Trophoblast cell (in vitro differentiated cells and primary cell): Measurements from ENCODE around the gene CST7.

ENCODE experiments used
- DNase-seq, 2 donors: peaks; one replicate each; pipeline ENCODE4 v3.0.0-alpha.2; 2016
- H2AFZ ChIP-seq: 2 replicates; pipeline ENCODE4 v1.6.1; 2013; ENCODE audit warnings: low read length, moderate library complexity, mild to moderate bottlenecking; ENCODE audit not compliant: insufficient read depth, poor library complexity
- H2AK5ac ChIP-seq: 2 replicates; pipeline ENCODE4 v1.6.1; 2013; ENCODE audit warnings: mild to moderate bottlenecking, low read length
- H2BK120ac ChIP-seq: 2 replicates; pipeline ENCODE4 v1.6.1; 2013; ENCODE audit warnings: low read length, mild to moderate bottlenecking, moderate library complexity; ENCODE audit not compliant: insufficient read depth, poor library complexity
- H2BK12ac ChIP-seq: 2 replicates; pipeline ENCODE4 v1.6.1; 2013; ENCODE audit warnings: mild to moderate bottlenecking, low read length, moderate library complexity
- H2BK5ac ChIP-seq: 2 replicates; pipeline ENCODE4 v1.6.1; 2013; ENCODE audit warnings: low read length, low read depth, moderate library complexity, mild to moderate bottlenecking; ENCODE audit not compliant: poor library complexity
- H3K14ac ChIP-seq: 2 replicates; pipeline ENCODE4 v1.6.1; 2013; ENCODE audit warnings: mild to moderate bottlenecking, low read length
- H3K18ac ChIP-seq: 2 replicates; pipeline ENCODE4 v1.6.1; 2013; ENCODE audit warnings: mild to moderate bottlenecking, low read length
- H3K23ac ChIP-seq: 2 replicates; pipeline ENCODE4 v1.6.1; 2013; ENCODE audit warnings: low read length
- H3K27ac ChIP-seq: 2 replicates; pipeline ENCODE4 v1.5.1; 2013; ENCODE audit warnings: low read depth, mild to moderate bottlenecking, inconsistent platforms, low read length, moderate library complexity
- H3K27me3 ChIP-seq: 2 replicates; pipeline ENCODE4 v1.6.1; 2013; ENCODE audit warnings: inconsistent platforms, mild to moderate bottlenecking, low read length, moderate library complexity; ENCODE audit not compliant: insufficient read depth
- H3K36me3 ChIP-seq, 2 experiments: 1 replicate in 1 of 2; 2 replicates in 1 of 2; pipeline ENCODE4 v1.6.1; 2013; ENCODE audit warnings: low read length in 2 of 2, mild to moderate bottlenecking in 2 of 2, moderate library complexity in 1 of 2; ENCODE audit not compliant: insufficient read depth in 2 of 2, control insufficient read depth in 1 of 2
- H3K4ac ChIP-seq: 2 replicates; pipeline ENCODE4 v1.6.1; 2013; ENCODE audit warnings: low read depth, mild to moderate bottlenecking, low read length, moderate library complexity
- H3K4me1 ChIP-seq, 2 experiments: 1 replicate in 1 of 2; 2 replicates in 1 of 2; pipeline ENCODE4 v1.6.1; 2013; ENCODE audit warnings: low read length in 2 of 2, mild to moderate bottlenecking in 2 of 2, moderate library complexity in 1 of 2; ENCODE audit not compliant: insufficient read depth in 2 of 2, control insufficient read depth in 1 of 2
- H3K4me2 ChIP-seq: 2 replicates; pipeline ENCODE4 v1.6.1; 2013; ENCODE audit warnings: inconsistent platforms, mild to moderate bottlenecking, low read length, moderate library complexity
- H3K4me3 ChIP-seq: 2 replicates; pipeline ENCODE4 v1.5.1; 2013; ENCODE audit warnings: mild to moderate bottlenecking, low read depth, low read length, inconsistent platforms
- H3K79me1 ChIP-seq: one replicate; pipeline ENCODE4 v1.6.1; 2013; ENCODE audit warnings: low read length
- H3K79me2 ChIP-seq: 2 replicates; pipeline ENCODE4 v1.6.1; 2013; ENCODE audit warnings: low read length, mild to moderate bottlenecking; ENCODE audit not compliant: control insufficient read depth, insufficient read depth, poor library complexity
- H3K9ac ChIP-seq: 2 replicates; pipeline ENCODE4 v1.6.1; 2013; ENCODE audit warnings: mild to moderate bottlenecking, low read length
- H3K9me3 ChIP-seq: 2 replicates; pipeline ENCODE4 v1.6.1; 2013; ENCODE audit warnings: low read depth, mild to moderate bottlenecking, control low read depth, inconsistent platforms, low read length; ENCODE audit not compliant: insufficient read depth
- H4K12ac ChIP-seq: 2 replicates; pipeline ENCODE4 v1.6.1; 2013; ENCODE audit warnings: low read depth, mild to moderate bottlenecking, low read length, moderate library complexity
- H4K8ac ChIP-seq: 2 replicates; pipeline ENCODE4 v1.6.1; 2013; ENCODE audit warnings: low read depth, mild to moderate bottlenecking, low read length, moderate library complexity
- H4K91ac ChIP-seq: one replicate; pipeline ENCODE4 v1.6.1; 2013; ENCODE audit warnings: low read depth, mild to moderate bottlenecking, low read length, moderate library complexity
- WGBS: extraction: QIAGEN DNeasy Blood & Tissue Kit; methylation state at CpG from one replicate; pipeline ENCODE4 v1.1.7; 2013; ENCODE audit warnings: missing lambda C conversion rate; ENCODE audit not compliant: insufficient read length, insufficient coverage; ENCODE audit errors: extremely low coverage; 5-methylcytosine and 5-hydroxymethylcytosine counted together

The CST7 gene

DNA sequence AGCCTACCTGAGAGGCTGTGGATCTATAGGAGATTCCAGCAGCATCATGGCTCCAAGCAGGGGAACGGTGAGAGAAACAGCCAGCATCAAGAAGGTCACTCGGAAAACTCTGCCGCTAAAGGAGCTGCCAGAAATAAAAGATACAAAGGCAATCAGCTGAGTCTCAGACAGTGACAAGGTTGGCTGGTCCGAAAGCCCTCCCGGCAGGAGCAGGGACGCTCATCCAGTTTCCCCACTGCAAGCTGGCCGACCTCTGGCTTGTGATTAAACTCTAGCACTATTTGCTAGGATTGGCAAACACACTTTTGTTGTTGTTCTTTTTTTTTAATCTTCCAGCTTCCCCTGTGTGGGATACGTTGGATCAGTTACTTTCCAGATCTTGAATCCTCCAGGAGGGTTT lies 34.8 kb downstream of the CST7 start:
- no peak overlapping the region for H3K4me3 ChIP-seq
- no peak overlapping the region for H4K12ac ChIP-seq
- H3K9me3 ChIP-seq = peaks cover 15% of the 10 kb centered on the region
- no peak overlapping the region for H4K91ac ChIP-seq
- H2AK5ac ChIP-seq = no peak overlapping the region
- no peaks in the 10 kb centered on the region for H3K27me3 ChIP-seq
- no peak overlapping the region for H4K8ac ChIP-seq
- no peak overlapping the region for H3K4me2 ChIP-seq
- no peak overlapping the region for H2BK120ac ChIP-seq
- DNase-seq = no peak
- H2BK5ac ChIP-seq = no peak overlapping the region
- no peak overlapping the region for H3K4ac ChIP-seq
- no peaks in the 10 kb centered on the region for H3K79me1 ChIP-seq
- H3K4me1 ChIP-seq = no peaks in the 10 kb centered on the region
- H3K36me3 ChIP-seq = peaks cover 17 to 23% of the 10 kb centered on the region in 2 experiments
- H3K23ac ChIP-seq = no peak overlapping the region
- no peak overlapping the region for H3K27ac ChIP-seq
- no peak overlapping the region for H3K18ac ChIP-seq
- H3K14ac ChIP-seq = no peak overlapping the region
- no peak overlapping the region for H2AFZ ChIP-seq
- no peak overlapping the region for H2BK12ac ChIP-seq
- no peak overlapping the region for H3K9ac ChIP-seq
- no CpG with 5 or more reads among the region's 8 CpGs for WGBS
- no peaks in the 10 kb centered on the region for H3K79me2 ChIP-seq

DNA sequence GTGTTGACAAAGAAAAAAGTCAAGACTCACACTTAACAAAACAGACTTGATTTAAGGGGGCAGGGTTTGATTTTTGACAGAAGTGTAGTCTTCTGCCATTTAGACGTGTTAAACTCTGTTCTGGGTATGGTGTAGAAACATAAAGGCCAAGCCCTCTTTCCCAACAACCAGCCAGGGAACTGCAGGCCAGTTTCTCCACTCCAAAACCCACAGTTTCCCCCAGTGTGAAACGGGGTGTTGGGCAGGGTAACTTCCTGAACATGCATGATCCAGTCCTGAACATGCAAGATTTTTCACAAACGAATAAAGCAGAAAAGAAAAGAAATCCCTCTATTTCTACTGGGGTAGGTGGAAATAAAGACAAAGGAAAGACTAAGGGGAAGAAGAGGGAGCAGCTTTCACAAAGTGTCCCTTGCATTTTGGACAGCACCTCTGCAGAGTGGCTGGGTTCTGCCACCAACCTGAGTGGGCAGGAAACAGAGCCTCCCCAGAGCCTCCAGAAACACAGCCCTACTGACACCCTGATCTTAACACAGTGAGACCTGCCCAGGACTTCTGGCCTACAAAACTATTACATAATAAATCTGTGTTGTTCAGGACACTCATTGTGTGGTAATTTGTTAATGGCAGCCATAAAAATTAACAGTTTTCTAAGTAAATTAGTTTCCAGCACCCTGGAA lies 36.0 kb downstream of the CST7 start:
- Histone ChIP-seq H3K9me3 (peaks cover 6% of the 10 kb centered on the region), H2AK5ac (no peak overlapping the region), H2BK120ac (no peak overlapping the region), H3K36me3 (peaks cover 14 to 16% of the 10 kb centered on the region in 2 experiments), H3K18ac (no peak overlapping the region), H4K91ac (no peak overlapping the region), H3K9ac (no peak overlapping the region), H3K4me1 (no peaks in the 10 kb centered on the region), H3K14ac (no peak overlapping the region), H3K79me1 (no peaks in the 10 kb centered on the region), H3K79me2 (no peaks in the 10 kb centered on the region), H3K27ac (no peak overlapping the region), H2AFZ (no peak overlapping the region), H3K4ac (no peak overlapping the region), H3K23ac (no peak overlapping the region), H3K27me3 (no peaks in the 10 kb centered on the region), H2BK5ac (no peak overlapping the region), H4K12ac (no peak overlapping the region), H3K4me2 (no peak overlapping the region), H2BK12ac (no peak overlapping the region), H4K8ac (no peak overlapping the region), H3K4me3 (no peak overlapping the region)
- no CpG with 5 or more reads among the region's 3 CpGs for WGBS
- DNase-seq = no peak

DNA sequence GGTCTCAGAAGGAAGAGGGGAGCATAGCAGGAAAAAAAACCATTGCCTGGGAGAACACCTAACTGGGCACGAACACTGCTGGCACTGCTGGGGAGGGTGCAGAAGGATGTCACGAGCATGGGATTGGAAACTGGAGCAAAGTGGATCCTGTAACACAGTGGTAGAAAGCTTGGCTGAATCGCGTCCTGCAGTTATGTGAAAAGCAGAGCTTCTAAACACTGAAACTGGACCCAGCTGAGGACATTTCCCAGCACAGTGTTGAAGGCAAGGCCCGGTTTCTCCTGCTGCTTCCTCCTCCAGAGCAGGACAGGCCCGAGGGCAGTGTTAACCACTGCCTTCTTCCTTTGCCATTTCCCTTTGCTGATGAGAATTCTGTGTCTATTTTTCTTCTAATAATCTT lies 36.7 kb downstream of the CST7 start:
- H3K27ac ChIP-seq = no peak overlapping the region
- no peaks in the 10 kb centered on the region for H3K79me2 ChIP-seq
- H2BK120ac ChIP-seq = no peak overlapping the region
- H4K8ac ChIP-seq = no peak overlapping the region
- WGBS = no CpG with 5 or more reads among the region's 6 CpGs
- peaks cover 7 to 9% of the 10 kb centered on the region in 2 experiments for H3K36me3 ChIP-seq
- no peak overlapping the region for H3K4ac ChIP-seq
- H2AK5ac ChIP-seq = no peak overlapping the region
- H2AFZ ChIP-seq = no peak overlapping the region
- H3K4me3 ChIP-seq = no peak overlapping the region
- H4K91ac ChIP-seq = no peak overlapping the region
- no peaks in the 10 kb centered on the region for H3K79me1 ChIP-seq
- no peaks in the 10 kb centered on the region for H3K9me3 ChIP-seq
- no peak overlapping the region for H3K18ac ChIP-seq
- no peaks in the 10 kb centered on the region for H3K4me1 ChIP-seq
- H2BK5ac ChIP-seq = no peak overlapping the region
- H2BK12ac ChIP-seq = no peak overlapping the region
- no peak overlapping the region for H3K9ac ChIP-seq
- H4K12ac ChIP-seq = no peak overlapping the region
- no peak overlapping the region for H3K4me2 ChIP-seq
- no peak for DNase-seq
- H3K27me3 ChIP-seq = no peaks in the 10 kb centered on the region
- H3K23ac ChIP-seq = no peak overlapping the region
- H3K14ac ChIP-seq = no peak overlapping the region

DNA sequence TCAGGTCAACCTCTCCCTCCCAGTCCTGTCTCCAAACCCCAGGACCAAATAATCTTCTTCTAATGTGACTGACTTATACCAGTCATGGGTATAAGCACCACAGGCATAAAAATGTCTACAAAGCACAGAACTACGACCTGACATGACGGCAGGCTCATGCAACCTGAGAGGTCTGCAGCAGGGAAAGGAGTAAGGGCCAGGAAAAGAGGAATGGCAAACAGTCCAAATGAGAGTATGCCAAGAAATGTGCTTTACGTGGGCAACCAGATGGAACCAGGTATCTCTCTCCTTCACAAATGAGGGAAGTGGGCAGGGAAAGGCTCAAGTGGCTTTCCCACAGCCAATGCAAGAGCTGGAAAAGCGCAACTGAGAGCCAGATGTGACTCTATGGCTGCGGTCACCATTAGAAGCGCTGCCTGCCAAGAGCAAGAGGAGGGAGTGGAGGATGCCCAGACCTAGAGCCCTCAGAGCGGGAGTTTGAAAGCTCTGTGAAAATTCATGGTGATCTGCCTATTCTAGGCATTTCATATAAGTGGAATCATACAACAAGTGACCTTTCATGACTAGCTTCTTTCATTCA lies 37.5 kb downstream of the CST7 start:
- Histone ChIP-seq H2BK5ac (no peak overlapping the region), H3K79me1 (no peaks in the 10 kb centered on the region), H3K79me2 (no peaks in the 10 kb centered on the region), H4K91ac (no peak overlapping the region), H3K9me3 (no peaks in the 10 kb centered on the region), H2AFZ (no peak overlapping the region), H3K14ac (no peak overlapping the region), H3K4me3 (no peak overlapping the region), H3K27ac (no peak overlapping the region), H3K36me3 (peaks cover 3 to 7% of the 10 kb centered on the region in 2 experiments), H3K4me2 (no peak overlapping the region), H2AK5ac (no peak overlapping the region), H2BK12ac (no peak overlapping the region), H3K27me3 (no peaks in the 10 kb centered on the region), H4K12ac (no peak overlapping the region), H3K4ac (no peak overlapping the region), H3K23ac (no peak overlapping the region), H3K9ac (no peak overlapping the region), H4K8ac (no peak overlapping the region), H2BK120ac (no peak overlapping the region), H3K4me1 (peaks cover 0 to 2% of the 10 kb centered on the region in 2 experiments), H3K18ac (peak overlapping the region; percentile 7)
- WGBS = no CpG with 5 or more reads among the region's 7 CpGs
- no peak for DNase-seq
